Muscle layer of colon (tissue), 2 donors: Measurements from ENCODE around the gene CDK5RAP2.

Source experiments
- H3K27ac ChIP-seq: one replicate; pipeline ENCODE4 v1.7.0; 2013; ENCODE audit warnings: low read depth, mild to moderate bottlenecking, low read length, moderate library complexity
- H3K27me3 ChIP-seq, 2 donors: one replicate each; pipeline ENCODE4 v1.7.0; 2013; ENCODE audit warnings: low read length in 2 of 2, mild to moderate bottlenecking in 2 of 2; ENCODE audit not compliant: insufficient read depth in 2 of 2, control insufficient read depth in 1 of 2
- H3K36me3 ChIP-seq: one replicate; pipeline ENCODE4 v1.7.0; 2013; ENCODE audit warnings: mild to moderate bottlenecking, low read length; ENCODE audit not compliant: insufficient read depth
- H3K4me1 ChIP-seq: one replicate; pipeline ENCODE4 v1.7.0; 2013; ENCODE audit warnings: mild to moderate bottlenecking, low read length; ENCODE audit not compliant: insufficient read depth
- H3K4me3 ChIP-seq, 2 donors: one replicate each; pipeline ENCODE4 v1.7.0; 2013; ENCODE audit warnings: low read length in 2 of 2, low read depth in 1 of 2, mild to moderate bottlenecking in 1 of 2, moderate library complexity in 1 of 2
- H3K9ac ChIP-seq: one replicate; pipeline ENCODE4 v1.7.0; 2013; ENCODE audit warnings: low read length
- H3K9me3 ChIP-seq: one replicate; pipeline ENCODE4 v1.7.0; 2013; ENCODE audit warnings: mild to moderate bottlenecking, low read length
- donor health status: abdominal sarcoma.
- donor health status: Adenocarcinoma of cecum.

CDK5RAP2 gene

DNA sequence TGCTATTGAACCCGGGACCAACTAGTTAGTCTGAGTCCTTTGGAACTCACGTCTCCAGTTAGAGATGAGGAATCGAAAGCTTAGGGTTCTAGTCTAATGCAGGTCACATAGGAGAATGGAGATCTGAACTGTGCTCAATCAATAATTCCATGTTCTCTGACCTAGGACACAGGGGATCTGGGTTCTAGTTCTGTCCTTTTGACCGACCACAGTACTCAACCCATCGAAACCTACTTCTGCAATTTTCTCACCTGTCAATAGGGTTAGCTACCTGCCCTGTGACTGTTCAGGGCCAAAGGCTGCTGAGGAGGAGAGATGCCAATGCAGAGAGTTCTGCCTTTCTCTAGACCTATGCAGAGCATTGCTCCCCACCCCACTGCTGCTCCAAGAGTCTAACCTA, 187.7 kb downstream of the CDK5RAP2 start:
- no peak overlapping the region for H3K4me3 ChIP-seq
- H3K27me3 ChIP-seq, result no peaks in the 10 kb centered on the region
- no peak overlapping the region for H3K9ac ChIP-seq
- H3K36me3 ChIP-seq, result peaks cover 78% of the 10 kb centered on the region
- H3K9me3 ChIP-seq, result no peaks in the 10 kb centered on the region
- H3K27ac ChIP-seq, result no peak overlapping the region
- no peaks in the 10 kb centered on the region for H3K4me1 ChIP-seq

DNA sequence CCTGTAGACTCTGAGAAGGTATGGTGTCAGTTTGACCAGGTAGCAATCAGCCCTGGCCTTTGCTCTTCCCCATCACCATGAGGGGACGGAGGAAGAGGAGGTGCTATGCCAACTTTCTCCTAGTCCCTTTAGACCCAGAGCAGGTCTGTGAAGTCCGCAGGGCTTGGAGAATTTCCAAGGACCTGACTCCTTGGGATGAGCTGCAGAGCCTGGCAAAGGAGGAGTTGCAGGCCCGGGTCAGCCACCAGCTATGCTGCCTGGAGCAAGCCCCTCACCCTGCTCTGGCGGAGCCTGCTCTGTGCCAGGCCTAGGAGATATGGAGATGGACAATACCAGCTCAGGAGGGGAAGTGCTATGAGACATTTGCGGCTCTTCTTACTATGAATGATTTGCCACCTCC, 188.3 kb downstream of the CDK5RAP2 start:
- H3K9me3 ChIP-seq, result no peaks in the 10 kb centered on the region
- no peak overlapping the region for H3K4me3 ChIP-seq
- peaks cover under 1% of the 10 kb centered on the region for H3K4me1 ChIP-seq
- H3K36me3 ChIP-seq, result peaks cover 74% of the 10 kb centered on the region
- no peaks in the 10 kb centered on the region for H3K27me3 ChIP-seq
- no peak overlapping the region for H3K9ac ChIP-seq
- no peak overlapping the region for H3K27ac ChIP-seq

DNA sequence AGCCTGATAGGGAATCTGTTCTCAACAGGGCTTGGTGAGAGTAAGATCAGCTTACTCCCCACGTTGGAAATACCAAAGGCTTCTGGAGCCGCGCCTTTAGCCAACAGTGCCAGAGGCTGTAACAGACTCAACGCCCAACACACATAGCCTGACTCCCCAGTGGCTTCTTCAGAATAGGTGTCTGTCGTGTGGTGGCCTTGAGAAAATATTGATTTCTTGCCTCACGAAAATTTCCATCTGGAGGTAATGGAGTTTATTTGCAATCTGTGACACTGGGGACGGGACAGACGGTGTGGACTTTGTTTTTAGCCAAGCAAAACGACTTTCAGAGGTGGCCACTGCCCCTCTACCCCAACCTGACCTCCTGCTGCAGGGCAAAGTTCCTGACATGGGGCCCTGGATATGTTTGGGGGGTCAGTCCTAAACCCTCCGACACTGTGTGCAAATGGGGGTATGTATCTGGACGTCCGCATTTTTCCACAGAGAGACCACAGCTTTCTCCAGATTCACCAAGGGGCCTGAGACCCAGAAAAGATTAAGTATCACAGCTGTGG, 189.3 kb downstream of the CDK5RAP2 start:
- H3K27me3 ChIP-seq, result no peaks in the 10 kb centered on the region
- H3K27ac ChIP-seq, result no peak overlapping the region
- H3K9me3 ChIP-seq, result no peaks in the 10 kb centered on the region
- no peak overlapping the region for H3K9ac ChIP-seq
- H3K4me3 ChIP-seq, result no peak overlapping the region
- H3K4me1 ChIP-seq, result peaks cover 6% of the 10 kb centered on the region
- peaks cover 65% of the 10 kb centered on the region for H3K36me3 ChIP-seq

DNA sequence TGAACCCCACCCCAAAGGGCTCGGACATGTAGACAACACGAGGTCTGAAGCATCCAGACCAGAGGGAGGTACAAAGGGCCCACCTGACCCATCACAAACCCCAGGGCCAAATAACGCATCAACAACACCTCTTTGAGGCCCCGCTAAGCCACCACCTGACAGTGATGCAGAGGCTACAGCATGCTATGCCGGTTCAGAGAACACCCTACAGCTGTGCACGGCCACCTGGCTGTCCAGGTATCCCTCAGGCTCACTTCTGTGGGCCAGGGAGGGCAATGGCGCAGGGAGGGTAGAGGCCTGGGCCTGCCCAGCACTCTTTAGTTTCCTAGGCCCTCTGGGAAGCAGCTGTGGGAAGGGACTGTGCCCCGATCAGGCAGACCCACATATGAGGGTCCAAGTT, 190.1 kb downstream of the CDK5RAP2 start:
- no peaks in the 10 kb centered on the region for H3K27me3 ChIP-seq
- no peak overlapping the region for H3K9ac ChIP-seq
- no peaks in the 10 kb centered on the region for H3K9me3 ChIP-seq
- no peak overlapping the region for H3K27ac ChIP-seq
- H3K36me3 ChIP-seq, result peaks cover 61% of the 10 kb centered on the region
- H3K4me3 ChIP-seq, result no peak overlapping the region
- H3K4me1 ChIP-seq, result peaks cover 6% of the 10 kb centered on the region

DNA sequence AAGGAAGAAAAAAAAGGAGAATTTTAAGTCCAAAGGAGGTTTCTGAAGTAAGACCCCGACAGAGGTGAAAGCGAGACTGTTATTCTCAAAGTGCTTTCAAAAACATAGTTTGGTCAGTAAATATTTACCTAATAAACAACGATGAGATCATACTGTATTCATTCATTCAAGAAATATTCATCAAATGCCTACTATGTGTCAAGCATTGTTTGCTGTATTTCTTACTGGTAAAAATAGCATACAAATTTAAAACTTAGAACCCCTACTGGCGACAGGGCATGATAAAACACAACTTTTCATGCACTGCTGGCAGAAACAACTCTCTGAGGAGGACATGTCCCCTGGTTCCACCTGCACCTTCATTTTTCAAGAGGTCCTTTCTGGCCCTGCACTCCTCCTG, 190.7 kb downstream of the CDK5RAP2 start:
- no peaks in the 10 kb centered on the region for H3K27me3 ChIP-seq
- peaks cover 55% of the 10 kb centered on the region for H3K36me3 ChIP-seq
- H3K27ac ChIP-seq, result no peak overlapping the region
- no peaks in the 10 kb centered on the region for H3K9me3 ChIP-seq
- H3K4me3 ChIP-seq, result no peak overlapping the region
- H3K4me1 ChIP-seq, result peaks cover 6% of the 10 kb centered on the region
- no peak overlapping the region for H3K9ac ChIP-seq

DNA sequence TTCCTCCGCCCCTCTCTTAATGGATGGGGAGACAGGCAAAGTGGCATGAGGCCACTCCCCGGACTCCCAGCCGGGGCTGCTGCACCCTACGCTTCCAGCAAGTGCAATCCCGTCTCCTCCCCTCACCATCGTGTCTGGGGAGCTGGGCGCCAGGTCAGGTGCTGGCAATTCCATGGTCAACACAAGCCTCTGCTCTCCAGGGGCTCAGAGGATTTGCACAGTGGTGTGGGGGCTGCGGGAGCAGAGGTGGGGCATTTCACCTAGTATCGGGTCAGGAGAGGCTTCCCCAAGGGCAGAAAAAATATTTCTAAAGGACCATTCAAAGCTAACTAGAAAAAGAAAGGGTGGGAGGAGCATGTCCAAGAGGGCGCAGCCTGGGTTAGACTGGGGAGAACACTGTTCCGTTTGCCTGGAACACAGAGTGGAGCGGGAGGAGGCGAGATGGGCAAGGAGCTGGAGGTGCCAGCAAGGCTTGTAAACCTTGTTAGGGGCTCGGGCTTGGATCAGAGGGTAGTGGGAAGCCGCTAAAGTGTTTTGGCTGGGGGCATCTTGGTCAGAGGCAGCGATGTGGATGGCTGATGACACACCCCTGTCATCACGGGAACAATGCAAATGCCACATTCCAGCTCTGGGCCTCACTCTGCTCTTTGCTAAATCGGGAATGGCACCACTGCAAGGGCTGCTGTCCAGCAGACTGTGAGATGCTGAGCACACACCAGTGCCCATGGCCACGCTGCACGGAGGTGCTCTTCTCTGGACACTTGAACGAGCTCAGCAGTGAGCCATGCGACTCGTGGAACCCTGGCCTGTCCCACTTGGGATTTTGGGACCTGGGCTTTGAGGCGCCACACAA, 191.7 kb downstream of the CDK5RAP2 start:
- no peaks in the 10 kb centered on the region for H3K27me3 ChIP-seq
- no peaks in the 10 kb centered on the region for H3K9me3 ChIP-seq
- H3K4me1 ChIP-seq, result peaks cover 6% of the 10 kb centered on the region
- H3K36me3 ChIP-seq, result peaks cover 45% of the 10 kb centered on the region
- no peak overlapping the region for H3K4me3 ChIP-seq
- no peak overlapping the region for H3K27ac ChIP-seq
- H3K9ac ChIP-seq, result no peak overlapping the region

DNA sequence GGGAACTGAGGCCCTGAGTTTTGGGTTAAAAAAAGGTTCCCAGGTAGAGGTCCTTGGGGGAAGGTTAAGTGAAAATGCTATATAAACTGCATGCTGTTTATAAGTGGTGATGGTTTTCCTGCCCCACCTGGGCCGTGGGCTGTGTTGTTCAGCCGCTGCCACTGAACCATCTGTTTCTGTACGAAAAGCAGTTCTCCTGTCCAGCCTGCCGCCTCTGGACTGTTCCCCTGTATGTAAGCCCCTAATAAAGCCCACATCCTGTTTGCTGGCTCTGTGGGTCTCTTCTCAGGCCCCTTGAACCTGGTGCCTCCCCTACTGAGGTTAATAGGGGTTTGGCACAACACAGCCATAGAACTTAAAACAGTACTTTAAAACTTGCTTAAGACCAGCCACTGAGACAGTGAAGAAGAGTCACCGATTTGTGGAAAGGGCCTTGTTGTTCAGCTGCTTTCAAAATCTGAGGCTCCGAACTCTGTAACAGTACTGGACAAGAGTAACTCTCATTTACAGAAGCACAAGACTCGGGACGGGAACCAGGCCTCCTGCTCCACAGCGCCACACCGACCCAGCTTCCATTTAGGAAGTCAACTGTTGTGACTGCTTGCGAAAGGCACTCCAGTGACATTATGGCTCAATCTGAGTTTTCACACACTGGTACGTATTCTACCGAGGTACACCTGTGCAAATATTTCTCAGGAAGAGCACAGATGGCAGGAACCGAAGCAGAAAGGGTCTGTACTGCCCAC, 192.5 kb downstream of the CDK5RAP2 start:
- H3K9me3 ChIP-seq, result no peaks in the 10 kb centered on the region
- no peak overlapping the region for H3K9ac ChIP-seq
- H3K4me1 ChIP-seq, result peaks cover 6% of the 10 kb centered on the region
- no peak overlapping the region for H3K4me3 ChIP-seq
- H3K27ac ChIP-seq, result no peak overlapping the region
- H3K36me3 ChIP-seq, result peaks cover 37% of the 10 kb centered on the region
- no peaks in the 10 kb centered on the region for H3K27me3 ChIP-seq

DNA sequence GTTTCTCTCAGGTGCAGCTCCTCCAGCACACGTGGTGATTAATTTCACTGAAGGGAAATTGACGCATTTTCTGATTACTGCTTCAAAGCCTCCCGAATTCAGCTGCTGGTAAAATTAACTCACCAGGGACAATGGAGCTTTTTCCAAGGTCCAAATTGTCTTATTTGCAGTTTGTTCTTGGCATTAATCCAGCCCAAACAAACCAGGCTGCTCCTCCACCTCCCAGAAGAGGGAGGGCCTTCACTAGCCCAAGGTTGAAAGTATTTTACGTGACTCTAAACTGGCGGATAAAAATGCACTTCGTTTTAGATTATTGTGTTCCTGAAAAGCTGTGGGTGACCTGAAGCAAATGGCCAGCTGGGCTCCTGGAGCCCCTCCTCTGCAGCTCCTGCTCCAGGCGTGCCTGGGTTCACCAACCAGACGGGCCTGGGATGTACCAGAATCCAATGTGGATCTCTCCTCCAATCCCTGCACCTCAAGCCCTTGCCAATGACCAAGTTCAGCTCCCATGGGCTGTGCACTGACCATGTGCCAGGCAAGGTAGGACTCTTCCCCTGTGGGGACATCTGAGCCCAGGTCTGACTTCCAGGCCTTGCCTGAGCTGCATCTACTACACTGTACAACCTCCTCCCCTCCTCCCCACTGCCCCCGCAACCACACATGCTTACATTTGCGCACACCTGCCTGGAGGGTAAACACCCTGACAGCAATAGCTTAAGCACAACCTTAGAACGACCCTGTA, 193.4 kb downstream of the CDK5RAP2 start:
- no peaks in the 10 kb centered on the region for H3K9me3 ChIP-seq
- H3K36me3 ChIP-seq, result peaks cover 28% of the 10 kb centered on the region
- no peak overlapping the region for H3K27ac ChIP-seq
- H3K27me3 ChIP-seq, result no peaks in the 10 kb centered on the region
- H3K9ac ChIP-seq, result no peak overlapping the region
- H3K4me3 ChIP-seq, result no peak overlapping the region
- peaks cover 6% of the 10 kb centered on the region for H3K4me1 ChIP-seq

DNA sequence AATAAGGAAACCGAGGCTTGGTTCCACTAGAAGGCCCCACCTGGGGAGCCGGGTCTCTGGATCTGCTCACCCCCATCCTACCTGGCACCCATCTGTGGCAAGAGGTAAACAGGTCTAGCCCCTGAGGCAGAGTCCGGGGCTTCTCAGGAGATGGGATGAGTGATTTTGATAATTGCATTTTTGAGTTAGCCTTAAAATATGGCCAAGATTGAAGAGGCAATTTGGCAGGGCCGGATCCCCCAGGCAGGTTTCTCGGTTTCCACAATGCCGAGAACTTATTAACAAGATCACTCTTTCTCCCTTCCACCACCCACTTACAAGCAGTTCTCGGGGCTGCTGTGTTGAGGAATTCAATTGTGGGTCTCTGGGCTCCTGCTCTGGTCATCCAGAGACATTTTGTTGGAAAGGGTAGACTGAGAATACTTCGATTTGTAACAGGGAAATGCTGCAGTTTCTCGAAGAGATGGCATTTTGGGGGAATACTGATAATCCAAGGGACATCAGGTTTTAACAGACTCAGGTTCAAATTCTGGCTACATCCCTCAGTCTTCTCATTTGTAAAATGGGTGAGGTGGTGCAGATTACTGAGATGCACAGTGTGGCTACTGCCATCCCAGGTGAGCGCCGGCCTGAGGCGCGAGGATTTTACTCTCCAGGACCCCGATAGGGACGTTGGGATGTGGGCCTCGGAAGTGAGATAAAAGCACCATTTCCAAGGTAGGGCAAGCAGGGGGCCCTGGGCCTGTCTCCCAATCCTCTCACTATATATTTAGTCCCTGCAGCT, 194.2 kb downstream of the CDK5RAP2 start:
- Histone ChIP-seq H3K9ac (no peak overlapping the region), H3K27ac (no peak overlapping the region), H3K4me1 (peaks cover 6% of the 10 kb centered on the region), H3K27me3 (no peaks in the 10 kb centered on the region), H3K9me3 (no peaks in the 10 kb centered on the region), H3K36me3 (peaks cover 22% of the 10 kb centered on the region), H3K4me3 (no peak overlapping the region)

DNA sequence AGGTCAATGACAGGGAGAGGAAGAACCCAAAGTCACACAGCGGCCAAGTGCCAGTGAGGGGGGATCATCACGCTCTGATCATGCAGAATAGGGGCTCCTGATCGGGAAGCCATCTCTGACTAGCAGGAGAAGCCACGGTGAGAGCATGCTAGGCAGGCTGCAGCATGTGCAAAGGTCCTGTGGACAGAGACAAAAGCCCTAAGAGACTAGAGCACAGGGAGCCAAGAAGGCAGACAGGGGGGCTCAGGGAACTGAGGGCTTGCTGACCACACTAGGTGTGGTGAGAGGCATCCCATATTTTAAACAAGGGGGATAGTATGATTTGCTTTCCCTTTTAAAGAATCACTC, 195.1 kb downstream of the CDK5RAP2 start:
- Histone ChIP-seq H3K9ac (no peak overlapping the region), H3K9me3 (no peaks in the 10 kb centered on the region), H3K27ac (no peak overlapping the region), H3K4me3 (no peak overlapping the region), H3K27me3 (no peaks in the 10 kb centered on the region), H3K4me1 (peaks cover 6% of the 10 kb centered on the region), H3K36me3 (peaks cover 14% of the 10 kb centered on the region)
